Measurements from ENCODE around the gene PRKCA.

GRCh38 chr17:66375121-66375520, 72.7 kb downstream of the PRKCA start:
- TF ChIP-seq CTCF (IDR thresholded peaks at IDR 0.05; ENCODE audit: low read depth, low read length): no peak
- TF ChIP-seq EZH2phosphoT487 (IDR thresholded peaks at IDR 0.05; ENCODE audit: low read depth): no peak
